SK-N-SH (cell line): ENCODE data around the gene AP1AR. TPM values are rescaled to one million over a fixed set of nuclear protein-coding genes. Genes with fewer than 3 reads are reported as not detected.

Source experiments
- CTCF ChIA-PET: fragments of 300-600, 350-600 bp; formaldehyde crosslinking; extraction: SDS; loops from one replicate; lab custom pipeline; 2021; lab: Yijun Ruan, JAX
- POLR2A ChIA-PET: fragments of 350-600 bp; sonication (Branson Sonifier 250); formaldehyde crosslinking; extraction: SDS; loops from one replicate; lab custom pipeline; 2020; ENCODE audit warnings: antibody characterized with exemption, inconsistent platforms; lab: Yijun Ruan, JAX
- DNase-seq: peaks from one replicate; pipeline ENCODE4 v3.0.0; 2012
- H2AFZ ChIP-seq: fragments of 200-600 bp; sonication (generic); 2 replicates; pipeline ENCODE4 v1.8.1; 2016; ENCODE audit warnings: antibody characterized with exemption, mild to moderate bottlenecking, low read depth
- H3F3A ChIP-seq: fragments of 200-600 bp; sonication (generic); replicated peaks from 2 replicates; pipeline ENCODE3; 2016; ENCODE audit warnings: antibody characterized with exemption, mild to moderate bottlenecking; ENCODE audit not compliant: insufficient read depth
- H3K27ac ChIP-seq, 2 experiments: fragments of 200-500 bp in 1 of 2; fragments of 200-600 bp in 1 of 2; sonication (Bioruptor generic) in 1 of 2; sonication (generic), shearing (Covaris generic) in 1 of 2; 2 replicates each; pipeline versions ENCODE4 v1.5.1 to v1.6.1; 2014 to 2016; ENCODE audit warnings: low read depth in 2 of 2, inconsistent platforms in 1 of 2, low read length in 1 of 2, mild to moderate bottlenecking in 1 of 2, mixed read lengths in 1 of 2
- H3K27me3 ChIP-seq: fragments of 200-600 bp; sonication (generic), shearing (Covaris generic); 2 replicates; pipeline ENCODE4 v1.6.1; 2016; ENCODE audit warnings: mixed run types; ENCODE audit not compliant: insufficient read depth
- H3K36me3 ChIP-seq, 2 experiments: fragments of 200-500 bp in 1 of 2; fragments of 200-600 bp in 1 of 2; sonication (Bioruptor generic) in 1 of 2; sonication (generic) in 1 of 2; replicated peaks in 1 of 2; 2 replicates each; pipeline versions ENCODE3 to v1.5.1; 2014 to 2016; ENCODE audit warnings: low read length in 1 of 2, mild to moderate bottlenecking in 1 of 2; ENCODE audit not compliant: insufficient read depth in 2 of 2, control insufficient read depth in 1 of 2
- H3K4me1 ChIP-seq, 2 experiments: fragments of 200-500 bp in 1 of 2; fragments of 200-600 bp in 1 of 2; sonication (Bioruptor generic) in 1 of 2; sonication (generic), shearing (Covaris generic) in 1 of 2; 2 replicates each; pipeline versions ENCODE4 v1.5.1 to v1.6.1; 2014 to 2016; ENCODE audit warnings: low read depth in 1 of 2, low read length in 1 of 2, mixed run types in 1 of 2; ENCODE audit not compliant: insufficient read depth in 2 of 2, control insufficient read depth in 1 of 2
- H3K4me2 ChIP-seq: fragments of 200-600 bp; sonication (generic), shearing (Covaris generic); 2 replicates; pipeline ENCODE4 v1.6.1; 2017; ENCODE audit warnings: mixed run types
- H3K4me3 ChIP-seq, 2 experiments: fragments of 200-500 bp in 1 of 2; fragments of 200-600 bp in 1 of 2; sonication (Bioruptor generic) in 1 of 2; sonication (generic), shearing (Covaris generic) in 1 of 2; 2 replicates each; pipeline versions ENCODE4 v1.5.1 to v1.8.1; 2014 to 2016; ENCODE audit warnings: low read depth in 2 of 2, inconsistent platforms in 1 of 2, low read length in 1 of 2, mild to moderate bottlenecking in 1 of 2, mixed read lengths in 1 of 2, moderate library complexity in 1 of 2
- H3K79me2 ChIP-seq: fragments of 200-600 bp; sonication (generic); 2 replicates; pipeline ENCODE4 v1.8.1; 2017; ENCODE audit warnings: mild to moderate bottlenecking; ENCODE audit not compliant: insufficient read depth
- H3K9ac ChIP-seq: fragments of 200-600 bp; sonication (generic); 2 replicates; pipeline ENCODE4 v1.6.1; 2017; ENCODE audit warnings: mixed run types
- H3K9me2 ChIP-seq: fragments of 200-600 bp; sonication (generic); 2 replicates; pipeline ENCODE4 v1.6.1; 2017; ENCODE audit warnings: mixed run types
- H3K9me3 ChIP-seq: fragments of 200-600 bp; sonication (generic); 2 replicates; pipeline ENCODE4 v1.6.1; 2017; ENCODE audit warnings: mixed run types, mild to moderate bottlenecking, moderate library complexity
- H4K20me1 ChIP-seq: fragments of 200-600 bp; sonication (generic); 2 replicates; pipeline ENCODE4 v1.6.1; 2017; ENCODE audit warnings: mild to moderate bottlenecking, mixed run types; ENCODE audit not compliant: insufficient read depth
- ELF1 ChIP-seq: IDR thresholded peaks from 2 replicates; pipeline ENCODE4 v1.4.0; 2012
- EP300 ChIP-seq, 2 experiments: IDR thresholded peaks; 2 replicates each; pipeline versions ENCODE4 v1.4.0 to v1.6.1; 2012; ENCODE audit warnings: borderline replicate concordance in 1 of 2, low read depth in 1 of 2, low read length in 1 of 2
- FOXJ3 ChIP-seq: sonication (generic); formaldehyde crosslinking; IDR thresholded peaks from 2 replicates; pipeline ENCODE4 v1.5.1; 2020; ENCODE audit warnings: mild to moderate bottlenecking, missing genetic modification reagents
- FOXM1 ChIP-seq: IDR thresholded peaks from 2 replicates; pipeline ENCODE4 v1.4.0; 2012; ENCODE audit warnings: low read depth, mild to moderate bottlenecking
- IRF3 ChIP-seq: fragments of 150-350 bp; IDR thresholded peaks from 2 replicates; pipeline ENCODE4 v1.6.1; 2016; ENCODE audit warnings: mild to moderate bottlenecking, low read depth, low read length
- JUND ChIP-seq: IDR thresholded peaks from 2 replicates; pipeline ENCODE4 v1.4.0; 2012
- MAX ChIP-seq: IDR thresholded peaks from 2 replicates; pipeline ENCODE4 v1.4.0; 2012; ENCODE audit warnings: low read depth
- TAF1 ChIP-seq: IDR thresholded peaks from 2 replicates; pipeline ENCODE4 v1.6.1; 2012; ENCODE audit warnings: low read depth, mild to moderate bottlenecking, low read length, moderate library complexity, borderline replicate concordance
- TCF12 ChIP-seq: IDR thresholded peaks from 2 replicates; pipeline ENCODE4 v1.4.0; 2012
- WGBS: methylation state at CpG from one replicate; pipeline ENCODE4 v1.1.6; 2017; ENCODE audit warnings: low lambda C conversion rate; 5-methylcytosine and 5-hydroxymethylcytosine counted together
- polyA plus RNA-seq, 3 experiments: library from polyadenylated mRNA; depleted of rRNA; stranded (reverse); fragments of >200 nt; gene quantifications; 2 replicates each; pipeline ENCODE4 v1.2.3, GENCODE V29; 2012

The AP1AR gene
- polyA plus RNA-seq, 1 of the 3 experiments (the other 2 are of a cell fraction): 8.5 TPM

GRCh38 chr4:112277705-112278448 is 46.3 kb downstream of the AP1AR start:
- Histone ChIP-seq H4K20me1 (no peaks in the 10 kb centered on the region), H2AFZ (no peak overlapping the region), H3K79me2 (peaks cover 8% of the 10 kb centered on the region; the same call in 1 of the 2 replicates), H3K27me3 (no peaks in the 10 kb centered on the region), H3F3A (peaks cover 5% of the 10 kb centered on the region), H3K9me2 (no peaks in the 10 kb centered on the region), H3K36me3 (peaks cover 11 to 23% of the 10 kb centered on the region in 2 experiments), H3K27ac (no peak overlapping the region), H3K4me2 (no peak overlapping the region), H3K4me1 (peaks cover 0 to 5% of the 10 kb centered on the region in 2 experiments; a peak in 1 of 4 replicates), H3K9ac (no peak overlapping the region)
- WGBS: 87% methylated on average over 10 of the region's 10 CpGs
- DNase-seq: no peak
- ChIA-PET POLR2A (no interaction called here), CTCF (interaction anchor here (0.6 to 2.0 kb wide), 2 partner anchors 11 to 179 kb away, joined by 3 to 7 read pairs; no protein-coding TSS in a partner anchor)
- no peak for TF ChIP-seq JUND
- TF ChIP-seq, all 33 proteins: peak for 0
- Histone ChIP-seq H3K4me3 (no peak overlapping the region), H3K9me3 (no peaks in the 10 kb centered on the region)

- Histone ChIP-seq H3K9me3 (no peaks in the 10 kb centered on the region), H3F3A (peaks cover 5% of the 10 kb centered on the region), H3K36me3 (peaks cover 10 to 23% of the 10 kb centered on the region in 2 experiments), H3K4me2 (no peak overlapping the region)
- POLR2A ChIA-PET: no interaction called here
- no peak for TF ChIP-seq IRF3
- TF ChIP-seq TCF12: no peak
- no peak for TF ChIP-seq EP300 (IDR thresholded peaks at IDR 0.05; ENCODE audit: borderline replicate concordance in 1 of 2, low read depth in 1 of 2, low read length in 1 of 2)
- TF ChIP-seq MAX: no peak
- TF ChIP-seq FOXM1: no peak
- TF ChIP-seq TAF1: no peak
- no peak for TF ChIP-seq FOXJ3 (CRISPR knock-in tag)
- no peak for TF ChIP-seq ELF1
- TF ChIP-seq, all 33 proteins: peak for 0
- CTCF ChIA-PET: interaction anchor here (1.3 to 2.6 kb wide), 2 partner anchors 12 to 180 kb away, joined by 4 to 9 read pairs; no protein-coding TSS in a partner anchor
- no peaks in the 10 kb centered on the region for H3K9me2 ChIP-seq
- H3K27me3 ChIP-seq: no peaks in the 10 kb centered on the region
- no peak for DNase-seq
- no peak overlapping the region for H3K4me3 ChIP-seq
- peaks cover 21% of the 10 kb centered on the region; the same call in 1 of the 2 replicates for H3K79me2 ChIP-seq
- no peaks in the 10 kb centered on the region for H4K20me1 ChIP-seq
- H3K4me1 ChIP-seq: peaks cover 0 to 4% of the 10 kb centered on the region in 2 experiments; a peak in 2 of 4 replicates
- H2AFZ ChIP-seq: no peak overlapping the region
- WGBS: 85% methylated on average over 10 of the region's 10 CpGs
- H3K27ac ChIP-seq: no peak overlapping the region
- no peak overlapping the region for H3K9ac ChIP-seq
Measured at GRCh38 chr4:112279025-112279881, 47.7 kb downstream of the AP1AR start.
